Ectodermal cell (in vitro differentiated cells): Measurements from ENCODE around the gene LRRC74B.
A peak's percentile ranks its signal among the peaks of the same experiment; 100 is the strongest.

Experiments used
- H3K27ac ChIP-seq: 2 replicates; pipeline ENCODE4 v1.7.0; 2013; ENCODE audit warnings: mild to moderate bottlenecking, low read depth, low read length; ENCODE audit not compliant: insufficient read depth, poor library complexity, severe bottlenecking
- H3K27me3 ChIP-seq: 2 replicates; pipeline ENCODE4 v1.7.0; 2013; ENCODE audit warnings: mild to moderate bottlenecking, low read length; ENCODE audit not compliant: insufficient read depth, control insufficient read depth, poor library complexity, severe bottlenecking
- H3K36me3 ChIP-seq: one replicate; pipeline ENCODE4 v1.7.0; 2013; ENCODE audit warnings: low read length; ENCODE audit not compliant: control insufficient read depth, insufficient read depth
- H3K4me1 ChIP-seq: one replicate; pipeline ENCODE4 v1.7.0; 2013; ENCODE audit warnings: low read length; ENCODE audit not compliant: control insufficient read depth, insufficient read depth
- H3K4me3 ChIP-seq: 2 replicates; pipeline ENCODE4 v1.7.0; 2013; ENCODE audit warnings: low read depth, low read length, control low read depth; ENCODE audit not compliant: insufficient read depth
- H3K9me3 ChIP-seq: 2 replicates; pipeline ENCODE4 v1.7.0; 2013; ENCODE audit warnings: mild to moderate bottlenecking, low read length, moderate library complexity; ENCODE audit not compliant: control insufficient read depth
- WGBS, 2 experiments: methylation state at CpG; one replicate each; pipeline ENCODE4 v1.1.7; 2013; ENCODE audit warnings: missing lambda C conversion rate in 2 of 2; 5-methylcytosine and 5-hydroxymethylcytosine counted together

Gene LRRC74B

GRCh38 chr22:21026783-21027692 lies 18.7 kb upstream of the LRRC74B start:
- WGBS, 2 experiments: 86 to 90% methylated on average over 13 to 14 of the region's 14 CpGs

GRCh38 chr22:21028277-21029251 lies 17.2 kb upstream of the LRRC74B start:
- H3K36me3 ChIP-seq: no peaks in the 10 kb centered on the region
- H3K9me3 ChIP-seq: no peaks in the 10 kb centered on the region
- 93% methylated on average over 13 of the region's 13 CpGs for WGBS, 2 experiments
- H3K27me3 ChIP-seq: peaks cover 34% of the 10 kb centered on the region
- no peak overlapping the region for H3K4me3 ChIP-seq
- H3K27ac ChIP-seq: no peak overlapping the region
- peaks cover 17% of the 10 kb centered on the region for H3K4me1 ChIP-seq

More at GRCh38 chr22:21026783-21027692, 18.7 kb upstream of the LRRC74B start:
- no peak overlapping the region for H3K4me3 ChIP-seq
- H3K27me3 ChIP-seq: peaks cover 18% of the 10 kb centered on the region
- H3K36me3 ChIP-seq: no peaks in the 10 kb centered on the region
- H3K4me1 ChIP-seq: peaks cover 3% of the 10 kb centered on the region
- no peak overlapping the region for H3K27ac ChIP-seq
- H3K9me3 ChIP-seq: no peaks in the 10 kb centered on the region

- Histone ChIP-seq H3K9me3 (no peaks in the 10 kb centered on the region), H3K27ac (no peak overlapping the region), H3K36me3 (no peaks in the 10 kb centered on the region), H3K27me3 (peaks cover 38% of the 10 kb centered on the region), H3K4me3 (no peak overlapping the region), H3K4me1 (peaks cover 17% of the 10 kb centered on the region)
- 80 to 82% methylated on average over 12 of the region's 12 CpGs for WGBS, 2 experiments
Observed at GRCh38 chr22:21029486-21030025, 16.2 kb upstream of the LRRC74B start.

GRCh38 chr22:21030032-21030431 lies 15.7 kb upstream of the LRRC74B start:
- 94% methylated on average over 15 of the region's 15 CpGs for WGBS, 2 experiments
- Histone ChIP-seq H3K36me3 (no peaks in the 10 kb centered on the region), H3K4me3 (no peak overlapping the region), H3K27me3 (peaks cover 41% of the 10 kb centered on the region), H3K9me3 (no peaks in the 10 kb centered on the region), H3K4me1 (peaks cover 17% of the 10 kb centered on the region), H3K27ac (no peak overlapping the region)

GRCh38 chr22:21030621-21031544 lies 14.9 kb upstream of the LRRC74B start:
- Histone ChIP-seq H3K4me1 (peaks cover 17% of the 10 kb centered on the region), H3K27ac (no peak overlapping the region), H3K27me3 (peaks cover 41% of the 10 kb centered on the region), H3K4me3 (no peak overlapping the region), H3K9me3 (no peaks in the 10 kb centered on the region), H3K36me3 (no peaks in the 10 kb centered on the region)
- 94 to 95% methylated on average over 40 of the region's 40 CpGs for WGBS, 2 experiments

GRCh38 chr22:21031545-21032036 lies 14.2 kb upstream of the LRRC74B start:
- Histone ChIP-seq H3K27ac (no peak overlapping the region), H3K4me3 (peak overlapping the region; percentile 32), H3K4me1 (peaks cover 17% of the 10 kb centered on the region), H3K27me3 (peaks cover 41% of the 10 kb centered on the region), H3K9me3 (no peaks in the 10 kb centered on the region), H3K36me3 (no peaks in the 10 kb centered on the region)
- 89 to 90% methylated on average over 18 of the region's 18 CpGs for WGBS, 2 experiments

GRCh38 chr22:21032037-21032867 lies 13.5 kb upstream of the LRRC74B start, which contains the start of gene SLC7A4:
Gene SLC7A4, minus strand, starts transcription at chr22:21032561. Its CDS starts 749 bp downstream, at chr22:21031812.
- H3K27me3 ChIP-seq: peaks cover 41% of the 10 kb centered on the region
- H3K4me3 ChIP-seq: peak within 1 kb of the TSS; percentile 32
- no peak within 1 kb of the TSS for H3K27ac ChIP-seq
- WGBS, 2 experiments: 7% methylated on average over 59 of the region's 59 CpGs
- peaks cover 17% of the 10 kb centered on the region for H3K4me1 ChIP-seq
- H3K36me3 ChIP-seq: no peaks in the 10 kb centered on the region
- no peaks in the 10 kb centered on the region for H3K9me3 ChIP-seq

GRCh38 chr22:21032868-21033688 lies 12.7 kb upstream of the LRRC74B start:
- H3K36me3 ChIP-seq: no peaks in the 10 kb centered on the region
- WGBS, 2 experiments: 66 to 70% methylated on average over 12 of the region's 12 CpGs
- peaks cover 41% of the 10 kb centered on the region for H3K27me3 ChIP-seq
- H3K4me3 ChIP-seq: peak overlapping the region; percentile 32
- no peak overlapping the region for H3K27ac ChIP-seq
- H3K4me1 ChIP-seq: peaks cover 17% of the 10 kb centered on the region
- no peaks in the 10 kb centered on the region for H3K9me3 ChIP-seq
